ENCODE measurements around the gene ZNRD2.
A peak's percentile ranks its signal among the peaks of the same experiment; 100 is the strongest.

The ZNRD2 gene

GRCh38 chr11:65532388-65533064 lies 37.8 kb upstream of the ZNRD2 start:
- H3K4me1 Mint-ChIP-seq (ENCODE audit: low read depth): peaks cover 17% of the 10 kb centered on the region
- no peak for DNase-seq
- H3K27ac Mint-ChIP-seq: no peak overlapping the region
- H3K36me3 Mint-ChIP-seq (ENCODE audit: low read depth): peaks cover 87% of the 10 kb centered on the region
- no peaks in the 10 kb centered on the region for H3K9me3 Mint-ChIP-seq
- no peaks in the 10 kb centered on the region for H3K27me3 Mint-ChIP-seq
- no peak overlapping the region for H3K4me3 Mint-ChIP-seq

- H3K9me3 Mint-ChIP-seq: no peaks in the 10 kb centered on the region
- H3K27me3 Mint-ChIP-seq: no peaks in the 10 kb centered on the region
These were observed 35.2 kb upstream of the ZNRD2 start for GRCh38 chr11:65535102-65535501.

GRCh38 chr11:65536412-65537295 lies 33.6 kb upstream of the ZNRD2 start:
- Mint-ChIP-seq H3K27ac (peak overlapping the region; percentile 66), H3K9me3 (no peaks in the 10 kb centered on the region), H3K4me3 (no peak overlapping the region), H3K27me3 (no peaks in the 10 kb centered on the region), H3K36me3 (ENCODE audit: low read depth) (peaks cover 67% of the 10 kb centered on the region), H3K4me1 (ENCODE audit: low read depth) (peaks cover 14% of the 10 kb centered on the region)
- DNase-seq: no peak

More at GRCh38 chr11:65535102-65535501, 35.2 kb upstream of the ZNRD2 start:
- no peak for DNase-seq
- Mint-ChIP-seq H3K4me1 (ENCODE audit: low read depth) (peaks cover 4% of the 10 kb centered on the region), H3K27ac (no peak overlapping the region), H3K4me3 (no peak overlapping the region), H3K36me3 (ENCODE audit: low read depth) (peaks cover 82% of the 10 kb centered on the region)

GRCh38 chr11:65537296-65537597 lies 33.0 kb upstream of the ZNRD2 start:
- no peak overlapping the region for H3K4me3 Mint-ChIP-seq

GRCh38 chr11:65537620-65538231 lies 32.6 kb upstream of the ZNRD2 start:
- Mint-ChIP-seq H3K4me3 (no peak overlapping the region), H3K27me3 (no peaks in the 10 kb centered on the region), H3K27ac (peak overlapping the region; percentile 66), H3K36me3 (ENCODE audit: low read depth) (peaks cover 62% of the 10 kb centered on the region), H3K4me1 (ENCODE audit: low read depth) (peaks cover 19% of the 10 kb centered on the region), H3K9me3 (no peaks in the 10 kb centered on the region)
- no peak for DNase-seq

More at GRCh38 chr11:65537296-65537597, 33.0 kb upstream of the ZNRD2 start:
- peaks cover 19% of the 10 kb centered on the region for H3K4me1 Mint-ChIP-seq (ENCODE audit: low read depth)
- peaks cover 64% of the 10 kb centered on the region for H3K36me3 Mint-ChIP-seq (ENCODE audit: low read depth)
- H3K9me3 Mint-ChIP-seq: no peaks in the 10 kb centered on the region
- peak overlapping the region; percentile 66 for H3K27ac Mint-ChIP-seq
- DNase-seq: no peak
- no peaks in the 10 kb centered on the region for H3K27me3 Mint-ChIP-seq

GRCh38 chr11:65538232-65538914 lies 31.9 kb upstream of the ZNRD2 start:
- Mint-ChIP-seq H3K4me1 (ENCODE audit: low read depth) (peaks cover 19% of the 10 kb centered on the region), H3K27ac (peak overlapping the region; percentile 72), H3K4me3 (peak overlapping the region; percentile 47), H3K27me3 (no peaks in the 10 kb centered on the region), H3K36me3 (ENCODE audit: low read depth) (peaks cover 59% of the 10 kb centered on the region), H3K9me3 (no peaks in the 10 kb centered on the region)
- DNase-seq: no peak

- Mint-ChIP-seq H3K27ac (peak overlapping the region; percentile 11), H3K36me3 (ENCODE audit: low read depth) (peaks cover 57% of the 10 kb centered on the region), H3K4me1 (ENCODE audit: low read depth) (peaks cover 21% of the 10 kb centered on the region), H3K9me3 (no peaks in the 10 kb centered on the region), H3K27me3 (no peaks in the 10 kb centered on the region), H3K4me3 (peak overlapping the region; percentile 52)
- DNase-seq: no peak
These were observed 31.1 kb upstream of the ZNRD2 start for GRCh38 chr11:65538915-65539743.

- peak overlapping the region; percentile 80 for H3K4me3 Mint-ChIP-seq
- H3K27me3 Mint-ChIP-seq: no peaks in the 10 kb centered on the region
- H3K27ac Mint-ChIP-seq: peak overlapping the region; percentile 93
- H3K9me3 Mint-ChIP-seq: no peaks in the 10 kb centered on the region
- no peak for DNase-seq
- peaks cover 55% of the 10 kb centered on the region for H3K36me3 Mint-ChIP-seq (ENCODE audit: low read depth)
- peaks cover 28% of the 10 kb centered on the region for H3K4me1 Mint-ChIP-seq (ENCODE audit: low read depth)
These were observed 30.5 kb upstream of the ZNRD2 start for GRCh38 chr11:65539744-65540289.

GRCh38 chr11:65540290-65541092 lies 29.8 kb upstream of the ZNRD2 start:
- DNase-seq: peak; percentile 93
- peak overlapping the region; percentile 93 for H3K27ac Mint-ChIP-seq
- peaks cover 51% of the 10 kb centered on the region for H3K36me3 Mint-ChIP-seq (ENCODE audit: low read depth)
- H3K4me3 Mint-ChIP-seq: peak overlapping the region; percentile 80
- peaks cover 35% of the 10 kb centered on the region for H3K4me1 Mint-ChIP-seq (ENCODE audit: low read depth)
- no peaks in the 10 kb centered on the region for H3K9me3 Mint-ChIP-seq
- no peaks in the 10 kb centered on the region for H3K27me3 Mint-ChIP-seq

GRCh38 chr11:65541093-65541982 lies 28.9 kb upstream of the ZNRD2 start:
- Mint-ChIP-seq H3K9me3 (no peaks in the 10 kb centered on the region), H3K4me1 (ENCODE audit: low read depth) (peaks cover 43% of the 10 kb centered on the region), H3K36me3 (ENCODE audit: low read depth) (peaks cover 45% of the 10 kb centered on the region), H3K27ac (peak overlapping the region; percentile 93), H3K4me3 (peak overlapping the region; percentile 80), H3K27me3 (no peaks in the 10 kb centered on the region)
- no peak for DNase-seq

- DNase-seq: no peak
- H3K4me3 Mint-ChIP-seq: no peak overlapping the region
- H3K4me1 Mint-ChIP-seq (ENCODE audit: low read depth): peaks cover 54% of the 10 kb centered on the region
- H3K9me3 Mint-ChIP-seq: no peaks in the 10 kb centered on the region
- H3K36me3 Mint-ChIP-seq (ENCODE audit: low read depth): peaks cover 34% of the 10 kb centered on the region
- peak overlapping the region; percentile 67 for H3K27ac Mint-ChIP-seq
- no peaks in the 10 kb centered on the region for H3K27me3 Mint-ChIP-seq
These were observed 27.4 kb upstream of the ZNRD2 start for GRCh38 chr11:65542738-65543390.

GRCh38 chr11:65545853-65546216 lies 24.4 kb upstream of the ZNRD2 start:
- no peaks in the 10 kb centered on the region for H3K9me3 Mint-ChIP-seq
- DNase-seq: no peak
- H3K27ac Mint-ChIP-seq: peak overlapping the region; percentile 83
- peaks cover 62% of the 10 kb centered on the region for H3K4me1 Mint-ChIP-seq (ENCODE audit: low read depth)
- peak overlapping the region; percentile 66 for H3K4me3 Mint-ChIP-seq
- no peaks in the 10 kb centered on the region for H3K27me3 Mint-ChIP-seq
- peaks cover 37% of the 10 kb centered on the region for H3K36me3 Mint-ChIP-seq (ENCODE audit: low read depth)
